NCI-H187 treated with DMSO at 0.1 percent for 48 hours (cell line): ENCODE measurements around the gene LECT2.

Experiments used
- DNase-seq: peaks from one replicate; lab custom pipeline; 2025; lab: John Stamatoyannopoulos, UW

Gene LECT2

DNA sequence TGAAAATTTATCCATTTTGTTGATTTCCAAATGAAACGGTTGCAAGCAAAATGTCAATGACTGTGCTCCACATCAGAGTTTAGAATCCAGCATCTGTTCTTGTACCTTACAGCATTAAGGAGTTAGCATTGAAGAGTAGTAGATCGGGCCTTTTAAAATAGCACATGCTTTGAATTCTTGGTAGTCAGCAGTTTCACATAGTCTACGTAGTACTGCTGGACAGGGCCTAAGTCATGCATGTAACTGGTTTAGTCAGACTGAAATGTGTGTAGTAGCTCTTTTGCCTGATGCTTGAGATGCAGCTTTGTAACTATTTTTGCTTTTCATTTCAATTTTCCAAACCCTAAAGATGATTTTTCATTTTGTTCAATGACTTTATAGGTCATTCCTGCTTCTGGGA, 19.8 kb downstream of the LECT2 start:
- DNase-seq, result no peak

- no peak for DNase-seq
Observed at GRCh38 chr5:135930949-135931295, 23.9 kb downstream of the LECT2 start.

DNA sequence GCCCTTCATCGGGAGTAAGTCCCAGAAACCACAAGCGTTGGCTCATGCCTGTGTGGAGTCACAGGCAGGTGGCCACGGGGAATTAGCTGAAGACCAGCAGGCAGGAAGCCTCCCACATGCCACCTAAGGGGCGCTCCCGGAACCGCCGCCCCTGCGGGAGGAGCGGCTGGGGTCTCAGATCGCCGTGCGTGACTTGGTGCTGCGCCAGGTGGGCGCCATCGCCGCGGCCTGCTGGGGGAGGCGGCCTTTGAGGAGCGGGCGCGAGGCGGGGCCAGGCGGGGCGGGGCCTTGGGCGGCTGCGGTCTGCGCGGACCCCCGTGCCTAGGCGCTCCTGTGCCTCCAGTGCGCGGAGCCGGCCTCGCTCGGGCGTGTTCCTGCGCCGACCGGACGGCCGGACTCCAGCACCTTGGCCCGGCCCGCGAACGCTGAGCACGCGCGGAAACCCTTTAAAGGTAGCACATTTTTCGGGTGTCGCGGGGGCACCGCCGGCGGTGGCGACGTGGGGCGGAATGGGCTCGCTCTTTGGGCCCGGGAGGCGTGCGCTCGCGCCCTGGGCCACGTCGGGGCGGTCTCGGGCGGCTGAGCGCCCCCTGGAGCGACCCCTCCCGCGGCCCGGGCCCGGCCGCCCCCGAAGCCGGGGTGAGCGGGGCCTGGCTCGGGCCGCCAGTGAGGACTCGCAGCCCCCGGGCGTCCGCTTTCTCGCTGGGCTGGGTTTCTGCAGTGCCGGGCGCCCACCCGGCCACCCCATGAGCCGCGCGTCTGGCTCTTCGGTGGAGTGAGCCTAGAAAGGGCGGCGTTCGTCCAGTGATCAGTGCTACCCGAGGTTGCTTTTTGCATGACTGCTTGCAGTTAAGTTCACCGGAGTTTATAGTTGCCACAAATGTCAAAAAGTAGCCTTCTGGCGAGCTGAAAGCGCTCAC, 24.5 kb downstream of the LECT2 start:
- no peak for DNase-seq

GRCh38 chr5:135921388-135921787, 33.4 kb downstream of the LECT2 start:
- DNase-seq, result no peak

GRCh38 chr5:135920199-135920598, 34.6 kb downstream of the LECT2 start:
- DNase-seq, result no peak

DNA sequence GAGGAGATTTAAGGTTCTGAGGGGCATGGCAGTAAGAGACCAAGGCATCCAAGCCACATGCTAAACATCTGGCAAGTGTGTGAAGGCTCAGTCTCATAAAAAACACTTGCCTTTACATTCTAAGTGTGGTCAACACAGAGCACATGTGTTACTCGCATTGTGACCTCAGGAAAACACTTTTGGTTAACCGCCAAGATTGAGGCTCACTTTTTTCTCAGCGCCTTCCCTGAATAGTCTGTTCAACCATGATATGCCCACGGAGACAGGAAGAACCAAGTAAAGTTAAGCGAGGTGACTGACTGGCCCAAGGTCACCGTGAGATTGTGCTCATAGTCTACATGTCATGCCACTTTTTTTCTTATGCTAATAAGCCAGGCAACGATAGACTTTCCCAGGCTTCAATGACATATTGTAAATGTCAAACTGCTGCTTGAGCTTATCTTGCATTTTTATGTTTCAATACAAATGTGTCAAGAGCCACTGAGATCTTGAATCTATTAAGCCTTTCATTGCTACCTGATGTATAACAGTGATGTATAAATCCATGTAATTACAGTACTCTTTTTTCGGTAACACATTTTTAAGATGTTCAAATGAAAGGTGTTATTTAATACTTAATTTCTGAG, 38.0 kb downstream of the LECT2 start:
- no peak for DNase-seq

GRCh38 chr5:135915466-135916001, 39.2 kb downstream of the LECT2 start:
- DNase-seq, result no peak

DNA sequence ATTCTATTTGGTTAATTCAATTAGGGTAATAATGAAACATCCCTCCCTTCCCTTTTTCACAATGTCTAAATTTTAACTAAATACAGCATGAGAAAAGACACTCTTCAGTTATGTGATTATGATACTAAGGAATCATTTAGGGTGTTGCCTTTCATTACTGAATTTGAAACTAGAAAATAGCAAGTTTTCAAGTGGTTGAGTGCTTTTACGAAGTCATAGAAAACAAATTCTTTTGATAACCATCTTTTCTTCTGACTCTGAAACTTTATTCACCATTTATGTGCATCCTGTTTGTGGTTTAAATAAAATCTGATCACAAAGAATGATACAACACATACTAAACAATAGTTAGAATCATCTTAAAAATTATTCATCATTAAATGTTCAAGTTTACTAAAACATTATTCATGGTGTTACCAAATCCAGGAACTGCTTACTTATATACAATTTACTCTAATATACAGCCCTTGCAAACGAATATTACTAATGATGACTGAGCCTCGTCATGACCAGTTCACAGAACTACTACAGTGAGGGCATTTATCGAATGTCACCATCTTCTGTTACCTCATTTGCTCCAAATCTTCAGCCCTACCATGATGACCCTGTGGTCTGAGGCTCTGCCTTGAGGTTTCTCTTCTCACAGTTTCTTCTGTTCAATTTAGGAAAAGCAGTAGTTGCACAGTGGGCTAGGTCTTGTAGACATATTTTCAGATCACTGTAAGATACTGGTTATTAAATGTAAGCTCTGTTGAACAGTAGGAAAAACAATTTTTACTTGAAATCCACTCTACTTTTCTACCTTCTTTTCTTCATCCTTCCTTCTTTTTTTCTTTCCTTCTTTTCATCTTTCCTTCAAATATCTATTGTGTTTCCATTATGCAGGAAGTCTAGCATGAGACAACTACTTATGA, 40.8 kb downstream of the LECT2 start:
- DNase-seq, result no peak

GRCh38 chr5:135905144-135905543, 49.6 kb downstream of the LECT2 start:
- no peak for DNase-seq

GRCh38 chr5:135901633-135902032, 53.1 kb downstream of the LECT2 start:
- DNase-seq, result no peak

GRCh38 chr5:135900276-135900675, 54.5 kb downstream of the LECT2 start:
- DNase-seq, result no peak

DNA sequence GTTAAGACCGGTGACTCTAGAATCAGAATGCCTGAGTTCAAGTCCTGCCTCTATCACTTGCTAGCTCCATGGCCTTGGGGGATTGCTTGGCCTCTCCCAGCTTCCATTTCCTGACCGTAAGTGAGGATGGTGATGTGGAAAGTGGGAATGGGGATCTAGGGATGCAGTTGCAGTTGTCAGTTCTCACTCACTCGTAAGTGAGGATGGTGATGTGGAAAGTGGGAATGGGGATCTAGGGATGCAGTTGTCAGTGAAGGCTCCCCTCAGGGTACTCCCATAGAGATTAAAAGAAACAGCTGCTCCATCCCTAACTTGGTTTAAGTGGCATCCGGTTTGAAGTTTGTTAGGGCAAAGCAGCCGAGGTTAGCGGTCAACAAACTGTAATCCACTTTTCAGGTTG, 56.1 kb downstream of the LECT2 start:
- DNase-seq, result no peak
